ENCODE data around the gene ZSCAN21. TPM values are rescaled to one million over a fixed set of nuclear protein-coding genes. Genes with fewer than 3 reads are reported as not detected.

Gene ZSCAN21
- total RNA-seq, 2 donors from 2014 or later = 9.3 to 16.6 TPM

DNA sequence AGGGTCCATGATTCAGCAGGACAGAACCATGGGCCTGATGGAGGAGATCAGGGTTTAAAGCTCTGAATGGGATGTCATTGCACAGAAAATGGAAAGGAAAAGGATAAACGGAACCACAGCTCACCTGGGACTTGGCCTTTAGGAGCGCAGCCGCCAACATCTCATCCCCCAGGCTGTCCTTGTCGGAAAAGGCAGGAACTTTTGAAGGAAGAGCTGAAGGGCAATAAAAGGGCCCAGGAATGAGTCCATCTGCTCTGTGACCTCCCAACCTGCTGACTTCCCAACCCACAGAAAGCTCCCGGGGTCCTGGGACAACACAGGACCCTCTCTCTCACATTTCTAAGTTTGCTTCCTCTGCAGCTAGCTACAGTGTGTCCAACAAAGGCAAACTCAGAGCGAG, 25.8 kb downstream of the ZSCAN21 start:
- no peak for DNase-seq (ENCODE audit: low spot score)
- no peaks in the 10 kb centered on the region for H3K27me3 ChIP-seq (replicated peaks; ENCODE audit: insufficient read depth)
- ATAC-seq (ENCODE audit: insufficient number of reproducible peaks, low FRiP score, low read depth) = no peak
- H3K27ac ChIP-seq = no peak overlapping the region
- peaks cover 13% of the 10 kb centered on the region for H3K9me3 ChIP-seq
- peaks cover 72% of the 10 kb centered on the region for H3K36me3 ChIP-seq
- H3K4me1 ChIP-seq (ENCODE audit: control insufficient read depth in 1 of 2, low read depth in 2 of 2) = peaks cover 10 to 17% of the 10 kb centered on the region in 2 donors
- TF ChIP-seq, protein P1, sequence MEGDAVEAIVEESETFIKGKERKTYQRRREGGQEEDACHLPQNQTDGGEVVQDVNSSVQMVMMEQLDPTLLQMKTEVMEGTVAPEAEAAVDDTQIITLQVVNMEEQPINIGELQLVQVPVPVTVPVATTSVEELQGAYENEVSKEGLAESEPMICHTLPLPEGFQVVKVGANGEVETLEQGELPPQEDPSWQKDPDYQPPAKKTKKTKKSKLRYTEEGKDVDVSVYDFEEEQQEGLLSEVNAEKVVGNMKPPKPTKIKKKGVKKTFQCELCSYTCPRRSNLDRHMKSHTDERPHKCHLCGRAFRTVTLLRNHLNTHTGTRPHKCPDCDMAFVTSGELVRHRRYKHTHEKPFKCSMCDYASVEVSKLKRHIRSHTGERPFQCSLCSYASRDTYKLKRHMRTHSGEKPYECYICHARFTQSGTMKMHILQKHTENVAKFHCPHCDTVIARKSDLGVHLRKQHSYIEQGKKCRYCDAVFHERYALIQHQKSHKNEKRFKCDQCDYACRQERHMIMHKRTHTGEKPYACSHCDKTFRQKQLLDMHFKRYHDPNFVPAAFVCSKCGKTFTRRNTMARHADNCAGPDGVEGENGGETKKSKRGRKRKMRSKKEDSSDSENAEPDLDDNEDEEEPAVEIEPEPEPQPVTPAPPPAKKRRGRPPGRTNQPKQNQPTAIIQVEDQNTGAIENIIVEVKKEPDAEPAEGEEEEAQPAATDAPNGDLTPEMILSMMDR (IDR thresholded peaks at IDR 0.05) = no peak
- no peak overlapping the region for H3K4me3 ChIP-seq

DNA sequence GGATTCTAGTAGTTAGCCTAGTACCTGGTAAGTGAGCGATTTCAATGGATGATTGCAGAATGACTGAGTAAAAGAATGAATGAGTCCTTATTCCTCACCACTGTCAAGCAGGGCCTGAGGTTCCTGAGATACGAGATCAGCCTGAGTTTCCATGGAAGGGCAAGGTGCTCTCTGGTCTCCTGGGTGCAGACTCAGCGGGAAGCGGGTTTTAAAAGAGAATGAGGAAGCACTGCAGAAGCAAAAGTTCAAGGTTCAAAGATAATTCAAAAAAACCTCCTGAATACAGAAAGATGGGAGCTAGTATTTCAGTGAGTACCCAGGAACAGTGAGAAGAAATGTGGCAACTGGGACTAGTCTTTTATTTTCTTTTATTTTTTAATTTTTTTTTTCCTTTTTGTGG, 27.6 kb downstream of the ZSCAN21 start:
- DNase-seq (ENCODE audit: low spot score) (no peak), ATAC-seq (ENCODE audit: insufficient number of reproducible peaks, low FRiP score, low read depth) (no peak)
- peaks cover 18 to 27% of the 10 kb centered on the region in 2 donors for H3K4me1 ChIP-seq (ENCODE audit: control insufficient read depth in 1 of 2, low read depth in 2 of 2)
- peaks cover 2% of the 10 kb centered on the region for H3K9me3 ChIP-seq
- no peak overlapping the region for H3K27ac ChIP-seq
- TF ChIP-seq, protein P1 (IDR thresholded peaks at IDR 0.05) = no peak
- no peaks in the 10 kb centered on the region for H3K27me3 ChIP-seq (replicated peaks; ENCODE audit: insufficient read depth)
- H3K36me3 ChIP-seq = peaks cover 54% of the 10 kb centered on the region
- no peak overlapping the region for H3K4me3 ChIP-seq

DNA sequence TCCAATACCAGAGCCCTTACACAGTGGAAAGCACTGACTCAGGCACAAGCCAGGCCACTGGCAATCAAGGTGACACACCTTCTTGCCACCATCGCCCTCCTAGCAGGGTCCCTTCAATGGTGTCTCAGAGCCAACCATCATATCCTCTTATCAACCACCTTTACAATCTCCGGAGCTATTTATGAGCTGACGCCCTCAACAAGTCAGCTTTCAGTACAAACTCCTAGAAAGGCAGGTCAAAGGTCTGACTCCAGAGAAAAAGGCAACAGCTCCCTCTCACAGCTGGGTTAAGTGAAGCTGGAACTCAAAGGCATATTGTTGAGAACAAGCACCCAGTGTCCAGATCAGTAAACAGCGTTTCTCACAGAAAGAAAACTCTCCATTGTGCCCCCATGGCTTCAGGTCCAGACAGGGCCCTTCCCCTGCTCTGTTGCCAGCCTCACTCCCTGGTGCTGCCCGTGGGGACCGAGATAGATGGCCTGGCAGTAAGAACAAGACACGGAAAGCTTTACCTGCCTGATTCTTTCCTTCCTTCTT, 29.5 kb downstream of the ZSCAN21 start:
- Histone ChIP-seq H3K27ac (no peak overlapping the region), H3K4me3 (no peak overlapping the region), H3K36me3 (peaks cover 35% of the 10 kb centered on the region), H3K4me1 (ENCODE audit: control insufficient read depth in 1 of 2, low read depth in 2 of 2) (peaks cover 19 to 34% of the 10 kb centered on the region in 2 donors), H3K27me3 (replicated peaks; ENCODE audit: insufficient read depth) (no peaks in the 10 kb centered on the region), H3K9me3 (no peaks in the 10 kb centered on the region)
- no peak for DNase-seq (ENCODE audit: low spot score)
- no peak for ATAC-seq (ENCODE audit: insufficient number of reproducible peaks, low FRiP score, low read depth)
- TF ChIP-seq, protein P1 (IDR thresholded peaks at IDR 0.05) = no peak

DNA sequence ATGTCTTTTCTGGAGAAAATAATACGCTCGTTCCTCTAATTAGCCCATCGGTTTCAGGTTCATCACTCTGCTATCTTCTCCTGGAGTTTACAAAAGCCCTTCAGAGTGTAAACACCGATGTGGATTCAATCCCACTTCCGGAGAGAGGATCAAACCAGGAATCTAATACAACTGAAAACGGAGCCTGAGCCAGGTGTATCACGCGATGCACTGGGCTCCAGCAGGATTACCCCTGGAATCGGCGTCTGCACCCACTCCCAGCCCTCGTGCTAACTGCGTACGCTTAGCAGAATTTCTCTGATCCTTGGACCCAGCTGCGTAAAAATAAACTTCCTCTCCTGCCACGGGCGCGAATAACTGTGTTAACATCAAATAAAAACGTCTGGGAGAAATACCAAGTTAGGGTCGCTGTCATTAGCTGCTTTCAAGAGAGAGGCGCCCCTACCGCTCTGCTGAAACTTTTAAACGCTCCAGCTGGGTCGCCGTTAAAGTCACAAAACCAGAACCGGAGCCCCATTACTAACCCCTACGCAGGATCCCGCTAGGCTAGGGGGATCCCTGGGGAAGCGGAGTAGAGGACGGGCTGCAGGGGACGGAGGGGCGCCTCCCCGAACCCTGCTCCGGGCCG, 31.4 kb downstream of the ZSCAN21 start:
- Histone ChIP-seq H3K4me1 (ENCODE audit: control insufficient read depth in 1 of 2, low read depth in 2 of 2) (peaks cover 19 to 34% of the 10 kb centered on the region in 2 donors), H3K9me3 (no peaks in the 10 kb centered on the region), H3K27me3 (replicated peaks; ENCODE audit: insufficient read depth) (no peaks in the 10 kb centered on the region), H3K36me3 (peaks cover 16% of the 10 kb centered on the region), H3K4me3 (peak overlapping the region; percentile 80), H3K27ac (peak overlapping the region; percentile 63 to 86)
- DNase-seq (ENCODE audit: low spot score) (no peak), ATAC-seq (ENCODE audit: insufficient number of reproducible peaks, low FRiP score, low read depth) (peak; percentile 4)
- TF ChIP-seq, protein P1 (IDR thresholded peaks at IDR 0.05) = no peak

DNA sequence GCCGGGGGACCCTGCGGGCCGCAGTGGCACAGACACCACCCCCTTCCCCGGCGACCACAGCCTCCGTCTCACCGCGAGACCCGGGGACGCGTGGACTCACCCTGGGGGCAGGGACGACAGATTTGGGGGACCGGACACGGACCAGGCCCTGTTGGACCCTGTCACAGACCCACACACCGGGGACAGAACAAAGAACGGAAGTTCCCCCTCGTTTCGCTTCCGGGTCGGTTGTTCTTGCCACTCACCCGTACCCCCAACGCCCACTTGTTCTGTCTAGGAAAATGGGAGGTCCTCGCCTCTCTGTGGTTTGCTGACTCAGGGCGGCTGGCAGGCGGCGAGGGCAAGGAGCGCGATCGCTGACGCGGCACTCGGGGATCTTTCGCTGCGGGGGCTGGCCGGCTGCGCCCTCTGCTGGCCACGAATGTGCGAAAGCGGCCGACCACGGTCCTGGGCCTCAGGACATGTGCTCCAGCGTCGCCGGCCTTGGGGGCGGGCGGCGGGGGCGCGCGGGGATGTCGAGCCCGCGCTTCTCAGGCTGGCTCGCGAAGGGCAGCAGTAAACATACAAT, 32.0 kb downstream of the ZSCAN21 start, which contains the start of gene ZNF3:
Gene ZNF3, minus strand, starts transcription at position 189 of the 568 bp plus-strand sequence. CDS start 4,366 bp downstream, outside the sequence.
- H3K4me3 ChIP-seq = peak within 1 kb of the TSS; percentile 80
- peaks cover 10% of the 10 kb centered on the region for H3K36me3 ChIP-seq
- no peaks in the 10 kb centered on the region for H3K9me3 ChIP-seq
- peaks cover 19 to 34% of the 10 kb centered on the region in 2 donors for H3K4me1 ChIP-seq (ENCODE audit: control insufficient read depth in 1 of 2, low read depth in 2 of 2)
- H3K27ac ChIP-seq = peak within 1 kb of the TSS; percentile 70 to 86
- DNase-seq (ENCODE audit: low spot score) (peak; percentile 97), ATAC-seq (ENCODE audit: insufficient number of reproducible peaks, low FRiP score, low read depth) (peak; percentile 97)
- TF ChIP-seq, protein P1 (IDR thresholded peaks at IDR 0.05) = peak; percentile 95
- H3K27me3 ChIP-seq (replicated peaks; ENCODE audit: insufficient read depth) = no peaks in the 10 kb centered on the region

All from thoracic aorta (tissue), 2 donors.